ENCODE results near the gene PTMS.
A peak's percentile ranks its signal among the peaks of the same experiment; 100 is the strongest.

The PTMS gene

DNA sequence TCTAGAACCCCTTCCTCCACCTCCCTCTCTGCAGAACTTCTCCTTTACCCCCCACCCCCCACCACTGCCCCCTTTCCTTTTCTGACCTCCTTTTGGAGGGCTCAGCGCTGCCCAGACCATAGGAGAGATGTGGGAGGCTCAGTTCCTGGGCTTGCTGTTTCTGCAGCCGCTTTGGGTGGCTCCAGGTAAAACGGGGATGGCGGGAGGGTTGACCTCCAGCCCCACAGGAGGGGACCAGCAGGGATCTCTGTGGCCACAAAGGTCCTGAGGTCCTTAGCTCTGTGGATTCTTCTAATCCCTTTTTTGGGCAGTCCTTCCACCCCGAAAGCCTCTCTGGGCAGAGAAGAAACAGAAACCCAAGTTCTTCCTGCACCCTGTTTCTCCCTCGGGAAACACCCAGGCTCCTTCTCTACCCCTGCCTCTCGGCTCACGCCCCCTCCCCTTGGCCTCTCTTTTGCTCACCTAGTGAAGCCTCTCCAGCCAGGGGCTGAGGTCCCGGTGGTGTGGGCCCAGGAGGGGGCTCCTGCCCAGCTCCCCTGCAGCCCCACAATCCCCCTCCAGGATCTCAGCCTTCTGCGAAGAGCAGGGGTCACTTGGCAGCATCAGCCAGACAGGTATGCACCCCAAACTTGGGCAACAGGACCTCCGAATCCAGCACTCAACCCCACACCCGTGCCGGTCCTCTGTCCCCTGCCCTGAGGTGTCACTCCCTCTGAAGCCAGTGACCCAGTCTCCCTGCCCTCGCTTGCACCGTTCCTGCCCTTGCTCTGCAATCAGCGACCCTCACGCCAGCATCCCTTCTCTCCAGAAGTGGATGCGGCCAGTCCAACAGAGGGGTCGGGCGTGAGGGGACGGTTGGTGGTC, 6.8 kb downstream of the PTMS start:
- DNase-seq, result no peak

DNA sequence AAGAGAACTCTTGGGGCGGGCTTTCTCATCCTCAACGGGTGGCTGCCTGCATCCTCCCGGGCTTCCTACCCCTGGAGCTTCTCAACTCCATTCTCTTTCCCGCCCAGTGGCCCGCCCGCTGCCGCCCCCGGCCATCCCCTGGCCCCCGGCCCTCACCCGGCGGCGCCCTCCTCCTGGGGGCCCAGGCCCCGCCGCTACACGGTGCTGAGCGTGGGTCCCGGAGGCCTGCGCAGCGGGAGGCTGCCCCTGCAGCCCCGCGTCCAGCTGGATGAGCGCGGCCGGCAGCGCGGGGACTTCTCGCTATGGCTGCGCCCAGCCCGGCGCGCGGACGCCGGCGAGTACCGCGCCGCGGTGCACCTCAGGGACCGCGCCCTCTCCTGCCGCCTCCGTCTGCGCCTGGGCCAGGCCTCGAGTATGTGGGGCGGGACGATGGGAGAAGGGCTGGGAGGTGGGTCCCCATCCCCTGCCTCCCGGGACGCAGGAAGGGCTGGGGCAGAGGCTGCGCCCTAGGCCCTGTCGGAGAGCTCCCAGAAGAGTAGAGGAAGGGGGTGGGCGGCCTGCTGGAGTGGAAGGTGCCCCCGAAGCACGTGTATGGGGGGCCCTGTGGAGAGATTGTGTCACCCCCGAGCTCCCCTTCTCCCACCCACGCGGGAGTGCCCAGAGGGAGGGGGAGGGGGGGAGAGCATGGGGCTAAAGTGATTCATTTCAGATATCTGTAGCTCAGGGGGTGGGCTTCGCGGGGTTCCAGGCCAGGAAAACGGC, 7.6 kb downstream of the PTMS start:
- DNase-seq, result peak in 1 of 2 donors; percentile 65

DNA sequence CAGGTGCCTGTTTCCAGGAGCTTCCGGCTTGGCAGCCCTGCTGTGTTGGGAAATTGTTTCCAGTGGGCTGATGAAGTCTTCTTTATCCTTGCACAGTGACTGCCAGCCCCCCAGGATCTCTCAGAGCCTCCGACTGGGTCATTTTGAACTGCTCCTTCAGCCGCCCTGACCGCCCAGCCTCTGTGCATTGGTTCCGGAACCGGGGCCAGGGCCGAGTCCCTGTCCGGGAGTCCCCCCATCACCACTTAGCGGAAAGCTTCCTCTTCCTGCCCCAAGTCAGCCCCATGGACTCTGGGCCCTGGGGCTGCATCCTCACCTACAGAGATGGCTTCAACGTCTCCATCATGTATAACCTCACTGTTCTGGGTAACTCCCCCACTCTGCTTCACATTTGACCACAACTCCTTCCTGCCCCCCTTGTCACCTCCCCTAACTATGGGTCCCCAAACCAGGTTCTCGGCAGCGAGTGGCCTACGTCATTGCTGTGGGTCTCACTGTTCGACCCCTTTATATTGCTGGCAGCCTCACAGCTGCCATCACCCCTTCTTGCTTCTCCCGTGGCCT, 8.4 kb downstream of the PTMS start:
- no peak for DNase-seq

DNA sequence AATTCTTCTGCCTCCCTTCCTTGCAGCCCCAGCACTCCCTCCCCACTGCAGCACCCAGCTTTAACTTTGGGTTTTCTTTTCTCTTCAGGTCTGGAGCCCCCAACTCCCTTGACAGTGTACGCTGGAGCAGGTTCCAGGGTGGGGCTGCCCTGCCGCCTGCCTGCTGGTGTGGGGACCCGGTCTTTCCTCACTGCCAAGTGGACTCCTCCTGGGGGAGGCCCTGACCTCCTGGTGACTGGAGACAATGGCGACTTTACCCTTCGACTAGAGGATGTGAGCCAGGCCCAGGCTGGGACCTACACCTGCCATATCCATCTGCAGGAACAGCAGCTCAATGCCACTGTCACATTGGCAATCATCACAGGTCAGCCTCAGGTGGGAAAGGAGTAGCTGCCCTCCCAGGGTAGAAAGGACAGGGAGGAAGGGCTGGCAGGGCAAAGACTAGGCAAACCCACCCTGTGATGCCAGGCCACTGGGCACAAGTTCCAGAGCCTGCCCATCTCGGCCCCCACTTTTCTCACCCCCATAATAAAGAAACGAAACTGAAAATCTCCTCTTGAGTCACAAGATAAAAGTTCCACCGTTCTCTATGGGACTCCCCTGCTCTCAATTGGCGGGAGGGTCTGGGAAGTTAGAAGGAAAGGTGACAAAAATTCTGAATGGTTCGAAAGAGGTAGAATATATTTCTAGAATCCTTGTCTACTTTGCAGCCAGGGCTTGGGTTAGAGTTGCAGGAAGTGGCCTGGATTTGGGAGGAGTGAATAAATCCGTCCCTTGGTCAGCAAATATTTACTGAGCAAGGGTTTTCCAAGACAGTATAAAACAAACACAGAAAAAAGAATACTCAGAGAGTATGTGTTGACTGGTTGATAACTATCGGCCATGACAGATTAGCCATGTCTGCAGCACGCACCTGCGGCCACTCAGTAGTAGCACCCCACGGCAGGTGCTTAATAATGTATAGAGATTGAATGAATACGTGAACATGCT, 9.3 kb downstream of the PTMS start:
- DNase-seq, result no peak

DNA sequence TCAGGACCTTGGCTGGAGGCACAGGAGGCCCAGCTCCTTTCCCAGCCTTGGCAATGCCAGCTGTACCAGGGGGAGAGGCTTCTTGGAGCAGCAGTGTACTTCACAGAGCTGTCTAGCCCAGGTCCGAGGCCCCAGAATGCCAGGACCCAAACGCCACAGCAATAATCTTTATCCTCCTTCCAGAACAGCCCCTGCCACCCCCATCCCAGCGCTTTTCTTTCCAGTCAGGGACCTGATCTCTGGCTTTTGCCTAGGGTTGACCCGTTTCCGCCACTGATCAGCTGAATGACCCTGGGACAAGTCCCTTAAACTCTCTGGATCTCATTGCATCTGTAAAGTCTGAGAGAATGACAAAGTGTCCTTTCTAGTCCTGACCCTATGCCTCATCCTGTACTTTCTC, 11.2 kb downstream of the PTMS start:
- DNase-seq, result no peak

DNA sequence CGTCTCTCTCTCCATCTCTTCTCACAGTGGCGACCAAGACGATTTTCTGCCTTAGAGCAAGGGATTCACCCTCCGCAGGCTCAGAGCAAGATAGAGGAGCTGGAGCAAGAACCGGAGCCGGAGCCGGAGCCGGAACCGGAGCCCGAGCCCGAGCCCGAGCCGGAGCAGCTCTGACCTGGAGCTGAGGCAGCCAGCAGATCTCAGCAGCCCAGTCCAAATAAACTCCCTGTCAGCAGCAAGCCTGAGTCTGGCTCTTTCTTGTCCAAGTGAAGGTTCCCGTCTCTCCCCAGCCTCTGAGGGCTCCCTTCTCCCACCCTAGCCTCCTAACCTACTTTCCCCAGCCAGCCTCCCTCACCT, 12.0 kb downstream of the PTMS start:
- no peak for DNase-seq

DNA sequence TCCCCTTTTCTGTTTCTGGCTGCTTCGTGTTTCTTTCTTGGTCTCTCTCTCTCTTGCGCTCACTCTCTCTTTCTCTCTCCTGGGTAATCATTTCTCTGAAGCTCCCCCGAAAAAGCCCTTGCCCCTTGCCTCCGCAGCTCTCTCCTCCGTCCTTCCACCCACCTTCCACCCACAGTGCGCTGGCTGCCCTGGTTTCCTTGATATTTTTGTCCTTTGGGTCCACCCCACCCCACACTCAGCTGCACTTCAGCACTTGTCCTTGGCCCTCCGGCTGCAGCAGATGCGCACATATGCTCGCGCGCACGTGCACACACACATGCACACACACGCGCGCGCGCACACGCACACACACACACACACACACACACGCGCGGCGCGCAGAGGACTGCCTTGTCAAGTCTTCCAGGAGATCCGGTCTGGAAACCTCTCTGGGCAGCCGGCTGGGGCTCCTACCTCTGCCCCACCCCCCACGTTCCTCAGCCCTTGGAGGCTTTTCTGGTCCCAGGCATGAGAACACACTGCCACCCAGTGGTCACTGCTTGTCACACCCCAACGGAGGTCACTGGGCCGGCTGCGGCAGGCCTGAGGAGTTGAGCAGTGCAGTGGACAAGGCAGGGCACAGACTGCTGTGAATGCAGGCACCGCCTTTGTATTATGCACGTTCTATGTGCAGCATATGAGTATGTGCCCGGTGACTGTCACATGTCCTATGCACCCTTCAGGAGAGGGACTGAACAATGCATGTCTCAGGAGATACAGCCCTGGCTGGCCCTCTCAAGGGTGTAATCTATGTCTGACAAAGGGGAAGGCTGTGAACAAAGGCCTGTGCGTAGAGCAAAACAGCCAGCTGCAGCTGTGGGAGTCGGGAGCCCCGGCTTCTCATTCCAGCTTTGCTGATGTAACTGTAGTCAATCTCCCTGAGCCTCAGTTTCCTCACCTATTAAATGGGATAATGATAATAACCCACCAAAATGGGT, 12.7 kb downstream of the PTMS start:
- peak; percentile 92 to 93 for DNase-seq

DNA sequence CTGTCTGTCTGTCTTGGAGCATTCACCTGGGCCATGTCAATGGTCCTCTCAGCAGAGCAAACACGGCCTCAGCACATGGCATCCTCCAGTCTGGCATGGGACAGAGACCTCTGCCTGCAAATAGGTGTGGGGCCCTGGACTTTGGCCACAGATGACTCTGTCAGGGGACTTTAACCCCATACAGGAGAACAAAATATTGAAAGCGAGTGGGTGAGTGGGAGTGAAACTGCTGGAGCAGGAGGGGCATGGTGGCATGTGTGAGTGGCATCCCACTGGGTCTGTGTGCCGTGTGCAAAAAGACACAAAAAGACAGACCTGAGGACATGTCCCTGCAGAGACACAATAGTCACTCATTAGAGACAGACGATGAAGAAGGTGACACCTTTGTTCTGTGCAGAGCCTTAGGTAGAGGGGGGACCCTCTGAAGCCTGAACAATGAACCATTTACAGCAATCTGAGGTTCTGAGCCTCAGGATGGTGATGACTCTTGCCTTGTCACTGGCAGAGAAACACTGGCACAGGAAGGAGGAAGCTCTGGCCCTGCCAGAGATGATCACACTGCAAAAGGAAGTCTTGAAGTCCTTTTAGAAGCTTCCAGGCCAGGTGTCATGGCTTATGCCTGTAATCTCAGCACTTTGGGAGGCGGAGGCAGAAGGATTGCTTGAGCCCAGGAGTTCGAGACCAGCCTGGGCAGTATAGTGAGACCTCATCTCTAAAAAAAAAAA, 13.7 kb downstream of the PTMS start:
- DNase-seq, result no peak

DNA sequence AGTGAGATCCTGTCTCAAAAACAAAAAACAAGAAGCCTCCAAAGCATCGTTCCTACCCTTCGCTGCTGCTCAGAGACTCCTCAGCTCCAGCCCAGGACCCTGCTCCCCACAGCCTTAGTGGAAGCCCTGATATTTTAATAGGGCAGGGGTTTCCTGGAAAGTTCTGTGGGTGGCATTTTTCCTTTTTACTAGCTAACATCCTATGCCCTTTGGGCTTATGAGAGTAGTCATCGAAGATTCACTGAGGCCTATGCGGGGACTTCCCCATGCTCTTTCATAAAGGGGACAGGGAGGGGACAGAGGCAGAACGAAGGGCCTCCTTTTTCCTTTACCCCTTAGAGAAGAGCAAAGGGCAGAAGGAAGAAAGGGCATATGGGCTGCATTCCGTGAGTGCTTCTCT, 14.4 kb downstream of the PTMS start:
- DNase-seq, result peak in 1 of 2 donors; percentile 39

DNA sequence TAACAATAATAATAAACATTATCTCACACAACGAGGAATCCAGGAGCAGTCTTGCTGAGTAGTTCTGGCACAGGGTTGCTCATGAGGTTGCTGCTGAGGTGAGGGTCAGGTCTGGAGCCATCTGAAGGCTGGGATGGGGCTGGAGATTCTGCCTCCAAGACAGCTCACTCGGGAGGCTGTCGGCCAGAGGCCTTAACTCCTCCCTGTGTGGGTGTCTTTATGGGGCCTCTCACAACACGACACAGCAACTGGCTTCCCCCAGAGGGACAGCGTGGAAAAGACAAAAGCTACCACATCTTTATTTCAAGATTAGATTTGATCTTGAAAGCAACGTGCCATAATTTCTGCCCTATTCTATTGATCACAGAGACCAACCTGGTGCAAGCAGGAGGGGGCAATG, 16.0 kb downstream of the PTMS start:
- no peak for DNase-seq

DNA sequence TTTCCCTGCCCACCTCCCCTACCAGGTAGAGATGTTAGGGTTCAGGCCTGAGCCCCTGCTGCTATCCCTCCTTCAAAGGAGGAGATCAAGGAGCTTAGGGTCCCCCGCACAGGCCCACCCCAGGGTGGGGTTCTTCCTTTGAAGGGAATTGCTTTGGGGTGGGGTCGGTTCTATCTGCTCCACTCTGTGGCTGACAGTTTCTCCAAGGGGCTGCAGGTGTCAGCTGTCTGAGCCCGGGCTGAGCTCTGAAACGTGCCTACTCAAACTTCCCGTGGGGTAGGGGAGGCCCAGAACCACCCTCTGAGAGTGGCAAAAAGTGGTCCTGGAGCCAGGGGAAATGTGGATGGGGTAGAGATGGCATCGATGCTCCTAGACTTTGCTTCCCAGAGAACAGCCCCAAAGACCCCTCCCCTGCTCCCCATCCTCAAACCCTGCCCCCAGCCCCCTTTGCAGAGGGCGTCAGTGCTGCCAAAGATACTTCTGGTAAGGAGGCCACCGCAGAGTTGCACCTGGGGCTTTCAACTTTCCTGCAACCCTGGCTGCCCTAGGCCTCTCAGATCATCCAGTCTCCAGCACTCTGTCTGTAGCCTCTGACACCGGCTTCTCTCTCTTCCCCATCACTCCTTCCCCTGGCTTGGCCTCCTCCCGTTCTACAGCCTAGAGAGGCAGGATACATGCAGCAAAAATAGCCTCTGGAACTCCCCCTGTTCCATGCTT, 16.8 kb downstream of the PTMS start:
- DNase-seq, result no peak

DNA sequence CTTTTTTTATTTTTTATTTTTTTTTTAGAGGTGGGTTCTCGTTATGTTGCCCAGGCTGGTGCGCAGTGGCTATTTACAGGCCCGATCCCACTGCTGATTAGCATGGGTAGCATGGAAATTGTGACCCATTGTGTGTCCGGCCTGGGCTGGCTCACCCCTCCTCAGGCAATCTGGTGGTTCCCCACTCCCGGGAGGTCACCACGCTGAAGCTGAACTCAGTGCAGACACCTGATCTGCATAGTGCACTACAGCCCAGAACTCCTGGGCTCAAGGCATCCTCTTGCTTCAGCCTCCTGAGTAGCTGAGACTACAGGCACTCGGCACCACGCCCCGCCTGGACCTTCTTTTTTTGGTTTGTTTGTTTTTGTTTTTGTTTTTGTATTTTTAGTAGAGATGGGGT, 17.7 kb downstream of the PTMS start:
- no peak for DNase-seq

DNA sequence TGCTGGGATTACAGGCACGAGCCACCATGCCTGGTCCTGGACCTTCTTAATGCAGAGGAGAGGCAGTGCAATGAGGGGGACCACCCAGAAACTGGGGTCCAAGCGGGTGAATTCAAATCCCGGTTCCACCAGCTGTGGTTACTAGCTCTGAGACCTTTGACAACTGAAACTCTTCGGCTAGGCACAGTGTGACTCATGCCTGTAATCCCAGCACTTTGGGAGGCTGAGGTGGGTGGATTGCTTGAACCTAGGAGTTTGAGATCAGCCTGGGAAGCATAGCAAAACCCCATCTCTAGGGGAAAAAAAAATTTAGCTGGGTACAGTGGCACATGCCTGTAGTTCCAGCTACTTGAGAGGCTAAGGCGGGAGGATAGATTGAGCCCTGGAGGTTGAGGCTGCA, 18.1 kb downstream of the PTMS start:
- DNase-seq, result no peak

DNA sequence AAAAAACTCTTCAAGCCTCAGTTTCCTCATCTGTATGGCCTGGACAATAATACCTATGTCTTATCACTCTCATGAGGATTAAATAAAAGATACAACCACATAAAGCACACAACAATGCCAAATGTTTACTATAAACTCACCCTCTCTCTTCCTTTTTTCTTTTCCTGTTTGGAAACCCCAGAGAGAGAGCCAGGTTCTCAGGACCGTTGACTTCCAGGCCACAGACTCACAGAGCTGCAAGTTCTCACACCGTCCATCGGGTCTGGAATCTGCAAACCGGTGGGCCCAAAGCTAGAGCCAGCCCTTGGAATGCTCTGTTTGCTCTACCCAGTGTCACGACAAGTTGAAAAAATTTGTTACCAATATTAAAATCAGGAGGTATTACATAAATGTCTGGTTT, 18.6 kb downstream of the PTMS start:
- no peak for DNase-seq

DNA sequence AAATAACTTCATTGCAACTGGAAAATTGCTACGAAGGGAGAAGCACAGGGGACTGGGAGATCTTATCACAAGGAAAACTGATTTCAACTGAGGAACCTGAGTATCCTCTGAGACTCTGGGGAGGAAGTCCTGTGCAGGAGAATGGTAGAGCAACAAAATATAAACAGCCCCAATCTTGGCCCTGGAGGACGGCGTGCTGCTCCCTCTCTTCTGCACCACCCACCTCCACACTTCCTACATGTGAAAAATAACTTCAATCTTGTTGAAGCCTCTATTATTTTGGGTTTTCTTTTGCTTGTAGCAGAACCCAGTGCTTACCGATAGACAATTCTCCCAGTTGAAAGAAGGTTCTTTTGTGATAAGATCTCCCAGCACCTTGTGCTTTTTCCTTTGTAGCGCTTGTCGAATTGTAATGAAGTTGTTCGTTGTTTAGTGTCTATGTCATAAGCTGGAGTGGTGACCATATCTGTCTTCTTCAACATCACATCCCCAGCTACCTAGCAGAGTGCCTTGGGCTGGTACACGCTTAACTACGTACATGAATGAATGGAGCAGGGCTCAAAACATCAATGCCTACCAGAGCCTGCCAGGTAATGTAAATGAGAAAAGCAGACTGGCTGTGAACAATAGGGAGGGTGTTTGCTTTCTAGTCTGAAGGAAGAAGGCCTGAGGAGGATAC, 20.4 kb downstream of the PTMS start:
- DNase-seq, result no peak

DNA sequence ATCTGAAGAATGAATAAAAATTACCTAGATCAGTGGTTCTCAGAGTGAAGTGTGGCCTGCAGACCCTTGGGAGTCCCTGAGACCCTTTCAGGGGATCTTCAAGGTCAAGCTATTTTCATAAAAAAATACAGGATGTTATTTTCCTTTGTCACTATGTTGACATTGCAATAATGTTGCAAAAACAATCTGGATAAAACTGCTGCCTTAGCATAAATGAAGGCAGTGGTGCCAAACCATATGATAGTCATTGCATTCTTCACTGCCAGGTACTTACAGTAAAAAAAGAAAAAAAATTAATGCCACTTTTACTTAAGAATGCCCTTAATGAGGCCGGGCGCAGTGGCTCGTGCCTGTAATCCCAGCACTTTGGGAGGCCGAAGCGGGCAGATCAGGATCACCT, 21.1 kb downstream of the PTMS start:
- no peak for DNase-seq

DNA sequence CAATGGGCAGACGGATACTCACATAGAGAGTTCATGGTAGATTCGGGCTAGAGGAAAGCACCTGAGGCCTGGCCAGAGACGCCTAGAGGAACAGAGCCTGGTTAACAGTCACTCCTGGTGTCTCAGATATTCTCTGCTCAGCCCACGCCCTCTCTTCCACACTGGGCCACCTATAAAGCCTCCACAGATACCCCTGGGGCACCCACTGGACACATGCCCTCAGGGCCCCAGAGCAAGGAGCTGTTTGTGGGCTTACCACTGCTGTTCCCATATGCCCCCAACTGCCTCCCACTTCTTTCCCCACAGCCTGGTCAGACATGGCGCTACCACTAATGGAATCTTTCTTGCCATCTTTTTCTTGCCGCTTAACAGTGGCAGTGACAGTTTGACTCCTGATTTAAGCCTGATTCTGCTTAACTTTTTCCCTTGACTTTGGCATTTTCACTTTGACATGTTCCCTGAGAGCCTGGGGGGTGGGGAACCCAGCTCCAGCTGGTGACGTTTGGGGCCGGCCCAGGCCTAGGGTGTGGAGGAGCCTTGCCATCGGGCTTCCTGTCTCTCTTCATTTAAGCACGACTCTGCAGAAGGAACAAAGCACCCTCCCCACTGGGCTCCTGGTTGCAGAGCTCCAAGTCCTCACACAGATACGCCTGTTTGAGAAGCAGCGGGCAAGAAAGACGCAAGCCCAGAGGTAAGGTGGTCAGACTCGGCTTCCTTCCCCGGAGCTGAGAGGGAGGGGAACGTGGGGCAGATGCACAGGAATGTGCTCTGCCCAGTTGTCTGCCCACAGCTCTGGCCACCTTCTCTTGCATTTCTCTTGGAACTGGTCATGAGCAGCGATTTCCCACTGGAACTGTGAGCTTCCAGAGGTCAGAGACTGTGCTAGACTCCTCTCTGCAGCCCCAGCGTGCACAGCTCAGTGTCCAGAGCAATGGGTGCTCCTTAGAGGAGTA, 23.1 kb downstream of the PTMS start, which contains the start of gene CD4:
Gene CD4, plus strand, starts transcription at position 557 of the 953 bp plus-strand sequence. CDS start 10,611 bp downstream, outside the sequence.
- DNase-seq, result peak; percentile 80 to 90

DNA sequence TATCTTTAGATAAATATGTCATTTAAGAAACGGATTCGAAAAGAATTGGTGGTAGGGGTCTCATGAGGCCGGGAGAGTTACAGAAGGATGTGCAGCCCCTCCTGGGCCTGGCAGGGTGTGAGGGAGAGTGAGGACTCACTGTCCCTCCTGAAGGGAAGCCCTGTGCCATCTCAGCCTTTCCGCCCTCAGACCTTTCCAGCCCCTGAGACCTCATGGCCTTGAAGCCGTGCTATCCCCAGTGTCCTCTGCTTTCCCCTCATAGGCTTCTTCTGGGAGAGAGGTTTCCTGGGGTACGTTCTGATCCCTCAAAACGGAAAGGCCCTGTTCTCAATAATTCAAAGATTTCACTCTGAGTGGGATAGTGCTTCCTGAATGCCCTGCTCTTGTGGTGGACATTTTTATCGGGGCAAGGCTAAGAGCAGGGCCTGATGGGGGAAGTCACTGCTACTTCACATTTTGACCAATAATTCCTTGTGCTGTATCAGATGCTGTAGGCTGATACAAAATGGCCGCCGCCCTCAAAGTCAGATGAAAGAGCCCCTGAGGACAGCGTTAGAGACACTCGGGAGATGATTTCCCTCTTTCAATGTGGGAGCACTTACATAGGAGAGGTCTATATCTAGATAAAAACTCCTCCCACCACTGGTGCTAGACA, 24.5 kb downstream of the PTMS start:
- DNase-seq, result peak; percentile 58 to 63

Data from stimulated activated CD4-positive, alpha-beta T cell treated with anti-CD3 and anti-CD28 coated beads, Interleukin-2, amount 100 ng/mL, for 24 hours (primary cell).